Measurements from ENCODE around the gene PGLYRP2. TPM values are rescaled to one million over a fixed set of nuclear protein-coding genes. Genes with fewer than 3 reads are reported as not detected.

Gene PGLYRP2
- total RNA-seq, 1 donor from 2014 or later, result not detected

DNA sequence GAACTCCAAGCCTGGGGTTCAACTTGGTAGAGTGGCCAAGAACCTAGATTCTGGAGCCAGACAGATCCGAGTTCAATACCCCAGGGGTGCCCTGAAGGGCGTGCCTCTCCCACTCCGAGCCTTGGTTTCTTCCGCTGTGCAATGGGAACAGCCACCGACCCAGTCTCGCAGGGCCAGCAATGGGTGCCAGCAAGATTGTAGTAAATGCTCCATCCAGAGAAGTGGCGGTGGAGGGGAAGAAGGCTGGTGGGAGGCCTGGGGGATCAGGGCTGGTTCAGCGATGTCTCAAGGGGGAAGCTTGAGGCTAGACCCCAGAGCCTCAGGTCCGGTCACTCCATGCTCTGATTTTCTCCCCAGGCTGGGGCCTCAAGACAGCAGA lies 34.1 kb downstream of the PGLYRP2 start:
- intact Hi-C loops (cut with DNase I), result no loop called here
- TF ChIP-seq, protein P1, sequence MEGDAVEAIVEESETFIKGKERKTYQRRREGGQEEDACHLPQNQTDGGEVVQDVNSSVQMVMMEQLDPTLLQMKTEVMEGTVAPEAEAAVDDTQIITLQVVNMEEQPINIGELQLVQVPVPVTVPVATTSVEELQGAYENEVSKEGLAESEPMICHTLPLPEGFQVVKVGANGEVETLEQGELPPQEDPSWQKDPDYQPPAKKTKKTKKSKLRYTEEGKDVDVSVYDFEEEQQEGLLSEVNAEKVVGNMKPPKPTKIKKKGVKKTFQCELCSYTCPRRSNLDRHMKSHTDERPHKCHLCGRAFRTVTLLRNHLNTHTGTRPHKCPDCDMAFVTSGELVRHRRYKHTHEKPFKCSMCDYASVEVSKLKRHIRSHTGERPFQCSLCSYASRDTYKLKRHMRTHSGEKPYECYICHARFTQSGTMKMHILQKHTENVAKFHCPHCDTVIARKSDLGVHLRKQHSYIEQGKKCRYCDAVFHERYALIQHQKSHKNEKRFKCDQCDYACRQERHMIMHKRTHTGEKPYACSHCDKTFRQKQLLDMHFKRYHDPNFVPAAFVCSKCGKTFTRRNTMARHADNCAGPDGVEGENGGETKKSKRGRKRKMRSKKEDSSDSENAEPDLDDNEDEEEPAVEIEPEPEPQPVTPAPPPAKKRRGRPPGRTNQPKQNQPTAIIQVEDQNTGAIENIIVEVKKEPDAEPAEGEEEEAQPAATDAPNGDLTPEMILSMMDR (IDR thresholded peaks at IDR 0.05), result no peak

DNA sequence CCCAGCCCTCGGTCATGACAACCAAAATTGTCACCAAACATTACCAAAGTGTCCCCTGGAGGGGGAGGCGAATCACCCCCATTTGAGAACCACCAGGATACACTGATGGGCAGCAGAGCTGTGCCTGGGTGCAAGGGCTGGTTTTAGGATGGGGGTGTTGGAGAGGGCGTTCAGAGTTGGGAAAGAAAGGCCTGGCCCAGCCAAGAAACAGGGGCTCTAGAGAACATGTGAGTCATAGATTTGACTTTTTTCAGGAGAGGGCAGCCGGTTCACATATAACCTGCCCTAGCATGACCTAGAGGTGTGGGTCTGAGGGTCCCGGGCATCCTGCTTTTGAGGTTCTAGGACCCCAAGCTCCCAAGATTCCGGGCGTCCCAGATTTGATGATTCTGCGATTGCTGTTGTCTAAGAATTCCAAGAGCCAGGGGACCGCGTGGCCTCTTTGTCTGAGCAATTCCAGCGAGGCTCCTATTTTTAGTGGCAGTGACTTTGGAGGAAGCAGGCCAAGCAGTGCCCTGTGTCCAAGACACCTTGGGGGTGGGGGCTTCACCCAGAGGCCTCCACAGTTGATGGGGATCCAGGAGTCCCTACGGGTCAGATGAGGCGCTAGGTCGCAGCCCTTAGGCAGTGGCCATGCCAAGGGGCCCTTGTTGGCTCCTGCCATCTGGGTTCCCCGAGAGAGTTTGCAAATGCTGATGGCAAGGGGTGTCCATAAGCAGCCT lies 34.6 kb downstream of the PGLYRP2 start:
- ATAC-seq, result no peak
- no peak for DNase-seq
- Histone ChIP-seq H3K4me3 (no peak overlapping the region), H3K36me3 (peaks cover 3% of the 10 kb centered on the region), H3K27me3 (ENCODE audit: low read depth) (no peaks in the 10 kb centered on the region), H3K4me1 (peaks cover 10% of the 10 kb centered on the region), H3K9me3 (no peaks in the 10 kb centered on the region), H3K27ac (no peak overlapping the region)
- TF ChIP-seq, protein P1 (IDR thresholded peaks at IDR 0.05), result no peak
- intact Hi-C loops (cut with DNase I), result no loop called here

More for the DNA sequence above, 34.1 kb downstream of the PGLYRP2 start:
- H3K27ac ChIP-seq, result no peak overlapping the region
- no peak overlapping the region for H3K4me3 ChIP-seq
- H3K27me3 ChIP-seq (ENCODE audit: low read depth), result no peaks in the 10 kb centered on the region
- H3K4me1 ChIP-seq, result peaks cover 10% of the 10 kb centered on the region
- DNase-seq (no peak), ATAC-seq (no peak)
- H3K36me3 ChIP-seq, result peaks cover 3% of the 10 kb centered on the region
- H3K9me3 ChIP-seq, result no peaks in the 10 kb centered on the region

DNA sequence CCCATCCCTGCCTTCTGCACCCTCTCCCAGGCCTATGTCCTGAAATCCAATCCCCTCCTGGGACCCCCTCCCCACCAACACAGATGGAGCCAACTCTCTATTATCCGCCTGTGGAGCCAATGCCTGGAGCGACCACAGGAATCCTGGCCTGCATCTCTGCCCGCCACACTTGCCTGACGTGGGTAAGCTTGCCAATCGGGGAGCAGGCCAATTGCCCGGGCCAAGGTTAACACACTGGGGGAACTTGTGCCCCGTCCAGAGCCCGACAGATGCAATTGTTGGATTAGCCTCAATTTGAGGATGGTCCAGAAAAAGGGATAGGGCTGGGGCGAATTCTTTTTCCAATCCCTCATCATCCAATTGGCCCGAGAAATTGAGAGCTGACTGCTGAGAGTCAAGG lies 35.5 kb downstream of the PGLYRP2 start:
- peaks cover 5% of the 10 kb centered on the region for H3K4me1 ChIP-seq
- ATAC-seq (no peak), DNase-seq (no peak)
- H3K36me3 ChIP-seq, result peaks cover 3% of the 10 kb centered on the region
- intact Hi-C loops (cut with DNase I), result no loop called here
- no peak overlapping the region for H3K27ac ChIP-seq
- H3K9me3 ChIP-seq, result no peaks in the 10 kb centered on the region
- TF ChIP-seq, protein P1 (IDR thresholded peaks at IDR 0.05), result no peak
- H3K27me3 ChIP-seq (ENCODE audit: low read depth), result no peaks in the 10 kb centered on the region
- no peak overlapping the region for H3K4me3 ChIP-seq

DNA sequence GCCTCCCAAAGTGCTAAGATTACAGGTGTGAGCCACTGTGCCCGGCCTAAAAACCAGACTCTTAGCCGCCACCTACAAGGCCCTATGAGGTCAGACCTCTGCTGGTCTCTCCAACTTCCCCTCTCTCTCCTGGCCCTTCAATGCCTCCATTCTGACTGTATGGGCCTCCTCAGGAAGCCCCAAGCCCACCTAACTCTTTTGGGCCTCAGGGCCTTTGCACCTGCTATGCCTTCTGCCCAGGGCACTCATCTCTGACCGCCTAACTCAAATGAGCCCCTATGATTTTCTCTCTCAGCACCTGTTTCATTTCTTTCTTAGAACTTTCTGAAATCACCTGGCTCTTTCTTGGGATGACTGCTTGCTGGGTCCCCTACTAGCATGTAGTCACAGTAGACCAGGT lies 36.0 kb downstream of the PGLYRP2 start:
- Histone ChIP-seq H3K4me1 (no peaks in the 10 kb centered on the region), H3K27ac (no peak overlapping the region), H3K9me3 (no peaks in the 10 kb centered on the region), H3K36me3 (peaks cover 3% of the 10 kb centered on the region), H3K27me3 (ENCODE audit: low read depth) (no peaks in the 10 kb centered on the region), H3K4me3 (no peak overlapping the region)
- no peak for DNase-seq
- no peak for ATAC-seq
- intact Hi-C loops (cut with DNase I), result no loop called here
- TF ChIP-seq, protein P1 (IDR thresholded peaks at IDR 0.05), result no peak

DNA sequence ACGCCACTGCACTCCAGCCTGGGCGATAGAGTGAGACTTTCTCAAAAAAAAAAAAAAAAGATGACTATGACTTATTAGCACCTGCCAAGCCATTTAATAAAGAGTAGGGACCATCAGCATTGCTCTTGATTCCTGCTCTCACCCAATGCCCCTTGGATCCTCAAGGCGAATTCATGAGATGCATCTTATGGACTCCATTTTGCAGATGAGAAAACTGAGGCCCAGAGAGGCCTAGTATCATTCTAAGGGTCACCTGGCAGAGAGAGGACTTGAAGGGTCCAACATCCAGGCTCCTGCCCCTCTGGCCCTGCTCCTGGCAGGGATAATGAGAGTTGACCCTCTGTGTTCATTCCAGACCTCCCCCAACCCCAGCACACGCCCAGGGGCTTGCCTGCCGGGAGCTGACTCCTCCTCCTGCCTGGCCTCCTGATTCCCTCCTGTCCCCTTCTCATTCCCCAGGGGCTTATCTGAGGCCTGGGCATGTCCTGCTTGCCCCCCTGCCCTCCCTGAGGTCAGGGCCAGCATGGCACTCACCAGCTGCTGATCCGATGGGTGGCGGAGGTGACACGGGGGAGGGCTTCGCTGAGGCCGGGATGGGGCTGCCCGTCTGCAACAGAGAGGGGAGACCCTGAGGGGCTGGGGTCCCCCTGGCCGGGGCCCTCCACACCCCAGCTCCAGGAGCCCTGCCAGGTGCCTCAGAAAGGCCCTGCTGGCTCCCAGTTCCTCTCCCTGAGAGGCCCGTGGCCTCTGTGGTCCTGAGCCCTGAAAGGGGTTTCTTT lies 37.0 kb downstream of the PGLYRP2 start:
- Histone ChIP-seq H3K36me3 (peaks cover 3% of the 10 kb centered on the region), H3K9me3 (no peaks in the 10 kb centered on the region), H3K27ac (no peak overlapping the region), H3K4me1 (no peaks in the 10 kb centered on the region), H3K4me3 (no peak overlapping the region), H3K27me3 (ENCODE audit: low read depth) (no peaks in the 10 kb centered on the region)
- intact Hi-C loops (cut with DNase I), result no loop called here
- TF ChIP-seq, protein P1 (IDR thresholded peaks at IDR 0.05), result no peak
- DNase-seq, result no peak
- no peak for ATAC-seq

Data from lower lobe of right lung (tissue), 2 donors.